Stimulated activated CD4-positive, alpha-beta T cell treated with anti-CD3 and anti-CD28 coated beads, TNF-alpha, amount 100 ng/mL, for 4 hours (primary cell): ENCODE measurements around the gene PHETA2.
"Not testable (repeated sequence)": the region's sequence is repeated elsewhere in the genome, so short reads cannot be mapped to it uniquely, and the experiment has no call there.

Source experiments
- DNase-seq, 3 experiments: peaks; one replicate each; pipeline ENCODE4 v3.0.0-alpha.2; 2020; ENCODE audit warnings: low read depth in 3 of 3

Gene PHETA2

GRCh38 chr22:42069801-42070516 lies 4.1 kb upstream of the PHETA2 start:
- DNase-seq: no peak

GRCh38 chr22:42070517-42071422 lies 3.3 kb upstream of the PHETA2 start, which contains the start of gene NAGA:
Gene NAGA (minus strand): TSS chr22:42070812. CDS start chr22:42070297, 515 bp downstream.
- peak; percentile 70 to 81 (median 81) for DNase-seq

- not testable (repeated sequence) for DNase-seq
Measured at GRCh38 chr22:42071508-42071907, 2.5 kb upstream of the PHETA2 start.

DNA sequence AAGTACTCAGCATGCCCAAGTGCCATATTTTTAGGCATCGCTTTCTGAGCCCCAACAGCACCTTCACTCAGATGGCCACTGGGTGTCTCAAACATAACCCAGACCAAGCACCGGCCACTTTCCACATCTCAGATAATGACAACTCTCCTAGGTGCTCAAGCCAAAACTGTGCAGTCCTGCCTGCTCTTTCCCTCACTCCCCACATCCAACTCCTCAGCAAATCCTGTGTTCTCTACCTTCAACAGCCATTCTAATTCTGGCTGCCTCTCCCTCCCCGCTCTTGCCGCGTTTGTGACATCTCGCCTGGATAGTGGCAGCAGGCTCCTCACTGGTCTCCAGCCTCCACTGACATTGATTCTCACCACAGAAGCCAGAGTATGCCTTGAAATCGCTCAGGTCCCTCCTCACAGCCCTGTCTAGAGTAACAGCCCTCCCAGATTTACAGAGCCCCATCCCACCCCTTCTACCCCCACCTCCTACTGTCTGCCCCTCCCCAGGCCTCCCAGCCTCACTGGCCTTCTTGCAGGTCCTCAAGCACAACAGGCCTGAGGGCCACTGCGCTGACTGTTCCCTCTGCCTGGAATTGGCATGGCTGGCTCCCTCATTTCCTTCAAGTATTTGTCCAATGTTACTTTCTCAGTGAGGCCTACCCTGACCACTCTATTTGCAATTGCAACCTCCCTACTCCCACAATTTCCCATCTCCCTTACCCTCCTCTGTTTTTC lies 1.3 kb upstream of the PHETA2 start:
- DNase-seq: no peak

DNA sequence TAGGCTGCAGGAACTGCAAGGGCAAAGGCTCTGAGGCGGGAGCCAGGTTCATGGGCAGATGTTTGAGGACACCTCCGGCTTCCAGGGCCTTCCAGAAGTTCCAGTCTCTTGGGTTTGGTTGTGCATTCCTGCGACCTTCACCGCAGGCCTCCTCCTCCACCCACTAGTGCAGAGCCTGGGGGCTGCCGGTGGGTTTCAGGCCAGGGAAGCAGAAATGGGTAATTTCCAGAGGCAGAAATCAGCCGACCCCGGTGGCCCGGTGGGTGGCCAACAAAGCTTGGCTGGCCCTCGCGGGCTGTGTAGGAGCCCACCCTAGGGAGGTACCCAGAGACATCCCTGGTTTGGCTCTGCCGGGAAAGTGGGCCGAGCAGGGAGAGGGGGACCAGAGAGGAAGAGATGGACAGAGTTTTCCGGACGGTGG lies 417 bp upstream of the PHETA2 start:
- no peak for DNase-seq

GRCh38 chr22:42074846-42075676 lies 1.0 kb downstream of the PHETA2 start:
- no peak for DNase-seq

- DNase-seq: no peak
Measured at GRCh38 chr22:42076764-42077485, 2.9 kb downstream of the PHETA2 start.

DNA sequence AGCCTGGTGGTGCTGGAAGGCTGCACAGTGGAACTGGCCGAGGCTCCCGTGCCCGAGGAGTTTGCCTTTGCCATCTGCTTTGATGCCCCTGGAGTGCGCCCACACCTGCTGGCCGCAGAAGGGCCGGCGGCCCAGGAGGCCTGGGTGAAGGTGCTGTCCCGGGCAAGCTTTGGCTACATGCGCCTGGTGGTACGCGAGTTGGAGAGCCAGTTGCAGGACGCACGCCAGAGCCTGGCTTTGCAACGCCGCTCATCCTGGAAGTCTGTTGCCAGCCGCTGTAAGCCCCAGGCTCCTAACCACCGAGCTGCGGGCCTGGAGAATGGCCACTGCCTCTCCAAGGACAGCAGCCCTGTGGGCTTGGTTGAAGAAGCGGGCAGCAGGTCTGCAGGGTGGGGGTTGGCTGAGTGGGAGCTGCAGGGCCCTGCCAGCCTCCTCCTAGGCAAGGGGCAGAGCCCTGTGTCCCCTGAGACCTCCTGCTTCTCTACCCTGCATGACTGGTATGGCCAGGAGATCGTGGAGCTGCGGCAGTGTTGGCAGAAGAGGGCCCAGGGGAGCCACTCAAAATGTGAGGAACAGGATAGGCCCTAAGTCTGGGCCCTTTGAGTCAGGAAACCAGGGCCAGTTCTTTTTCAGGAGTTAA lies 3.6 kb downstream of the PHETA2 start:
- no peak for DNase-seq

DNA sequence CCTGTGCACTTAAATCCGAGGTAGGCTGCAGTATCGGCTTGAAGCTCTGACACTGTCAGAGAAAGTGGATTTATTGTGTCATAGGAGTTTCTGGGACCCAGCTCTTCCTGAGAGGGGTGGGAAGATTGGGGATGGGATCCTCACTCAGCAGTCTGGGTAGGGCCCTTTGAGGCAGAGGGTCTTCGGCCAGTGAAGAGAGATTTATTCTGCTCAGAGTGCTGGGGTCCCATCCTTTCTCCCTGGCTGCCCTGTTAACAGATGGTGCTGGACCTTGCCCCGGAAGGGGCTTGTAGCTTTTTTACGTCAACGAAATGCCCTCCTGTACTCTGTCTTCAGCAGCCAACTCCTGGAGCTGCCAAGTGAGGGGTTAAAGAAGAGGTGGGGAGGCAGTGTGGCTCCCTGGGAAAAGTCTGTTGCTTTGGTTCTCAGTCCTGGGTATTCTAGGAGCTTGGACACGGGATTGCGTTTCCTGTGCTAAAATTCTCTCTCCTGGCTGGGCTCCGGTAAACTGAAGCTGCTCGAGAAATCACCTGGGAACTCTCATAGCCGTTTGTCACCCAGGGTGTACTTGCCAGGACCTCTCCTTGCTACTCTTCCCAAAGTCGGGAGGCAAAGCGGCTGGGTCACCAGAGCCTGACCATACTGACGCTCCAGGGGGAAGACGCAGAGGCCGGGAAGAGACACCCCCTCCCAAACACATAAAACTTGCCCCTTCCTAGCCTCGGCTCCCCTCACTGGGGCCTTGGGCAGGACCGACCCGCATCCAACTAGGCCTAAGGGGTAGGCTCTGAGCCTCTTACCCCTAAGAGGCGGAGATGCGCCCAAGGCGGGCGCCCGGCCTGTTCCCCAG lies 4.6 kb downstream of the PHETA2 start:
- DNase-seq: no peak

DNA sequence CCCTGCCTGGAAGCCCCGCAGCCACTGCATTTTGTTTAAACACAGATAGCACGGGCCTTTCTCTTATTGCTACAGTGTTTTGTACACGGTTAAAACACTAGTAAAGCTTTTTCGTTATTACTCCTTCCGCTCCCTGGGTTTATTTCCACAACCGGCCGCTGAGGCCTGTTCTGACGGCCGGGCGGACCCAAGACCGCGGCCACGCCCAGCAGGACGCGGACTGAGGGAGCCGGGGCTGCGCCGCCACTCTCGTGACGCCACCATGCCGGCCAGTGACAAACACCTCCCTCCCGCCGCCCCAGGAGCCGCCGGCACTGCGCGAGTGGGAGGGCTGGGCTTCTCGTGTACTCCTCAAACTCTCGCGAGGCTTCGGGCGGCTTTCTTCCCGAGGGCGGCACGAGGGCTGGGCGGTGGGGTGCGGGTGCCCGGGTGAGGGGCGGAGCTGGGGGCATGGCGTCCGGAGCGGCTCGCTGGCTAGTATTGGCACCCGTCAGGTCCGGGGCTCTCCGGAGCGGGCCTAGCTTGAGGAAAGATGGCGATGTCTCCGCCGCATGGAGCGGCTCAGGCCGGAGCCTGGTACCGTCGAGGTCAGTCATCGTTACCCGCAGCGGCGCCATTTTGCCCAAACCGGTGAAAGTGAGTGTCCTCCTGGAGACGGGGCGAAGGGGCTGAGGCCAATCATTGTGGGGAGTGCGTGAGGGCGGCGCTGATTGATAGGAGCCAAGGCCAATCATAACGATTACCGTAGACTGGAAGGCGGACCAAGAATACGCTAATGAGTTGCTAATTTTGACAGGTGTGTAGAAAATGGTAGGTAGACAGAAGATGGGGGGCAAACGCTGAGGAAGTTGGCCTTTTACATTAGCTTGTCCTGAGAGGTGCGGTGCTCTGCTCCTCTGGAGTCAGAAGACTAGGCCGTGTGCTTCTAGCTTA lies 5.5 kb downstream of the PHETA2 start, which contains the start of gene SMDT1:
SMDT1 (plus strand) TSS at position 382 of the 933 bp plus-strand sequence; CDS start at position 451, 69 bp downstream.
- DNase-seq: peak; percentile 97 to 98 (median 97)

GRCh38 chr22:42080287-42080686 lies 6.2 kb downstream of the PHETA2 start:
- no peak for DNase-seq

- DNase-seq: no peak
Measured at GRCh38 chr22:42083119-42083518, 9.1 kb downstream of the PHETA2 start.

- DNase-seq: no peak
Measured at GRCh38 chr22:42084874-42085273, 10.8 kb downstream of the PHETA2 start.

DNA sequence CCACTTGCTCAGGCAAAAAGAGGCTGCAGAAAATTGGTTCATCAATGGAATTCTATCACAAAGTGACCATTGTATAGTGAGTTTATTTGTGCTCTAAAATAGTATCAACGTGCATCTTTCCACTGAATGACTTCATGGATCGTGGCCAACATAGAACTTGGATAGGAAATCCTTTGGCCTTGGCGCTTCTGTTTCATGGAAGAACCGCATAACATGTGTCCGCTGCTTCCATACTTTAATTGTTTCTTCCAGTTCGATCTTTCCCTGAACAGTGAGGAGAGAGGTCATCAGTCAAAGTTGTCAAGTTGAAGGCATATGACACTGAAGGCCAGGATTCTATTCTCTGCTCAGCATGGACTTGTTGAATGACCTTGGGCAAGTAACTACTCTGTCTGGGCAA lies 12.0 kb downstream of the PHETA2 start:
- no peak for DNase-seq

- peak; percentile 81 to 98 (median 97) for DNase-seq
Measured at GRCh38 chr22:42090596-42091454, 16.8 kb downstream of the PHETA2 start, which contains the start of gene NDUFA6. Gene NDUFA6 (minus strand): TSS chr22:42090772. CDS start chr22:42090744, 28 bp downstream.

DNA sequence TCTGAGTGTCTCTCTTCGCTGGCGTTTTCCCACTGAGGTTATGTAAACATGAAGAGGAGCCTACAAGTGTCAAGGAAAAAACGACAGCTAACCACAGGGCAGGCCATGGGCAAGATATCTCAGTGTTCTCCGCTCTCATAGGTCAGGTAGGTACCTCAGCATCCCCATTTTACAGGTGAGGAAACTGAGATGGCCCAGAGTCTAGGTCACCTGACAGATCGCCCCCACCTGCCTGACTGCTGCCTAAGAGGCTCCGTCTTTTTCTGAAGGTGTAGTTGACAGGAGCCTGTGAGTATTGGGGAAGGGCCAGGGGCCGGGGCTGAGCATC lies 17.4 kb downstream of the PHETA2 start:
- DNase-seq: no peak

- no peak for DNase-seq
Measured at GRCh38 chr22:42101199-42101598, 27.2 kb downstream of the PHETA2 start.
